Caco-2 (cell line): Measurements from ENCODE around the gene PADI4. TPM values are rescaled to one million over a fixed set of nuclear protein-coding genes. Genes with fewer than 3 reads are reported as not detected.

Experiments
- BruUV-seq: library from RNA; stranded (reverse); fragments of 400-500 nt; replicated peaks from 2 replicates; lab custom pipeline; 2021; lab: Mats Ljungman, UMichigan
- CTCF ChIA-PET: fragments of 300-600 bp; sonication (Branson Sonifier 250); formaldehyde crosslinking; loops from one replicate; lab custom pipeline; 2022; ENCODE audit warnings: antibody characterized with exemption; lab: Charles Lee
- POLR2A ChIA-PET: fragments of 300-600 bp; sonication (Branson Sonifier 250); formaldehyde crosslinking; loops from one replicate; lab custom pipeline; 2022; ENCODE audit warnings: antibody characterized with exemption; lab: Charles Lee
- DNase-seq, 2 experiments: peaks; one replicate each; pipeline versions ENCODE4 v3.0.0 to v3.0.0-alpha.2; 2020 to 2022
- H3K27me3 ChIP-seq: replicated peaks from 2 replicates; pipeline ENCODE4 v1.6.0; 2011; ENCODE audit warnings: low read length; ENCODE audit not compliant: control insufficient read depth, insufficient read depth
- H3K36me3 ChIP-seq: 2 replicates; pipeline ENCODE4 v1.5.1; 2011; ENCODE audit warnings: low read length; ENCODE audit not compliant: control insufficient read depth, insufficient read depth
- H3K4me1 ChIP-seq: fragments of 250-450 bp; sonication (Bioruptor Pico); 2 replicates; pipeline ENCODE4 v1.5.1; 2020; ENCODE audit warnings: mild to moderate bottlenecking
- H3K4me3 ChIP-seq: 2 replicates; pipeline ENCODE4 v1.5.1; 2011; ENCODE audit warnings: low read depth, mild to moderate bottlenecking, control low read depth, low read length
- H3K9me3 ChIP-seq: fragments of 250-450 bp; sonication (Bioruptor Pico); 2 replicates; pipeline ENCODE4 v1.5.1; 2020; ENCODE audit warnings: mild to moderate bottlenecking, moderate library complexity
- H3K27ac Mint-ChIP-seq: one replicate; pipeline ENCODE4 v1.8.0; 2022; ENCODE audit warnings: mixed read lengths; ENCODE audit not compliant: unreplicated experiment
- H3K27me3 Mint-ChIP-seq: one replicate; pipeline ENCODE4 v1.8.0; 2022; ENCODE audit warnings: mixed read lengths; ENCODE audit not compliant: insufficient read depth, unreplicated experiment
- H3K36me3 Mint-ChIP-seq: one replicate; pipeline ENCODE4 v1.8.0; 2022; ENCODE audit warnings: mild to moderate bottlenecking, mixed read lengths; ENCODE audit not compliant: insufficient read depth, unreplicated experiment
- H3K4me1 Mint-ChIP-seq: one replicate; pipeline ENCODE4 v1.8.0; 2022; ENCODE audit warnings: low read depth, mixed read lengths; ENCODE audit not compliant: unreplicated experiment
- H3K4me3 Mint-ChIP-seq: one replicate; pipeline ENCODE4 v1.8.0; 2022; ENCODE audit warnings: mild to moderate bottlenecking, moderate library complexity, mixed read lengths; ENCODE audit not compliant: unreplicated experiment
- H3K9me3 Mint-ChIP-seq: one replicate; pipeline ENCODE4 v1.8.0; 2022; ENCODE audit warnings: mixed read lengths; ENCODE audit not compliant: unreplicated experiment
- intact Hi-C: fragments of 100-400 bp; cut with micrococcal nuclease; formaldehyde crosslinking; loops from one replicate; pipeline ENCODE4 v1.10.0; 2022; ENCODE audit not compliant: unreplicated experiment
- total RNA-seq: library from RNA; stranded (reverse); gene quantifications from 2 replicates; pipeline ENCODE4 v1.2.3, GENCODE V29; 2022
- TF ChIP-seq, protein P1 (sequence below), 2 experiments: fragments of 200-600 bp in 1 of 2; IDR thresholded peaks; 1 replicate in 1 of 2; 2 replicates in 1 of 2; pipeline versions ENCODE4 v1.5.1 to v1.8.0; 2011 to 2022; ENCODE audit warnings: antibody characterized with exemption in 1 of 2, control low read depth in 1 of 2, inconsistent platforms in 1 of 2, low read depth in 1 of 2, low read length in 1 of 2, mild to moderate bottlenecking in 1 of 2, moderate library complexity in 1 of 2; ENCODE audit not compliant: insufficient read depth in 1 of 2, severe bottlenecking in 1 of 2, unreplicated experiment in 1 of 2

Gene PADI4
- total RNA-seq, 1 experiment from 2014 or later = not detected

DNA sequence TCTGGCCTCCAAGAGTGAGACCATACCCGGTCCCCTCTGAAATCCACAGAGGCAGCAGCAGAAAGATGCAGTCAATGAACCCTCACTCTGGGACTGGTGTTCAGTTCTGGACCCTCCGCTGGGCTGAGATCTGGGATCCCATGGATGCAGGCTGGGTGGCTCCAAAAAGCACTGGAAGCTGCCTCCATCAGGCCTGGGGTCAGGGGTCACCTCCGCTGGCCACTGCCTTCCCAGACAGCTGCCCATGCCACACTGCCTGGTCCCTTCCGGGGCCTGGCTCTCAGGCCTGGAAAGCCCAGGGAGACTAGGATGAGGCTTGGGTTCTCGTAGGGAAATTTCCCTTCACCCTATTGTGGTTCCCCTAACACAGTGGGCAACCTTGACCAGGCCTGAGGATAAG lies 21.4 kb upstream of the PADI4 start:
- Mint-ChIP-seq H3K27ac (no peak overlapping the region), H3K27me3 (no peaks in the 10 kb centered on the region), H3K9me3 (no peaks in the 10 kb centered on the region), H3K4me3 (no peak overlapping the region), H3K4me1 (no peaks in the 10 kb centered on the region), H3K36me3 (no peaks in the 10 kb centered on the region)
- TF ChIP-seq, protein P1, sequence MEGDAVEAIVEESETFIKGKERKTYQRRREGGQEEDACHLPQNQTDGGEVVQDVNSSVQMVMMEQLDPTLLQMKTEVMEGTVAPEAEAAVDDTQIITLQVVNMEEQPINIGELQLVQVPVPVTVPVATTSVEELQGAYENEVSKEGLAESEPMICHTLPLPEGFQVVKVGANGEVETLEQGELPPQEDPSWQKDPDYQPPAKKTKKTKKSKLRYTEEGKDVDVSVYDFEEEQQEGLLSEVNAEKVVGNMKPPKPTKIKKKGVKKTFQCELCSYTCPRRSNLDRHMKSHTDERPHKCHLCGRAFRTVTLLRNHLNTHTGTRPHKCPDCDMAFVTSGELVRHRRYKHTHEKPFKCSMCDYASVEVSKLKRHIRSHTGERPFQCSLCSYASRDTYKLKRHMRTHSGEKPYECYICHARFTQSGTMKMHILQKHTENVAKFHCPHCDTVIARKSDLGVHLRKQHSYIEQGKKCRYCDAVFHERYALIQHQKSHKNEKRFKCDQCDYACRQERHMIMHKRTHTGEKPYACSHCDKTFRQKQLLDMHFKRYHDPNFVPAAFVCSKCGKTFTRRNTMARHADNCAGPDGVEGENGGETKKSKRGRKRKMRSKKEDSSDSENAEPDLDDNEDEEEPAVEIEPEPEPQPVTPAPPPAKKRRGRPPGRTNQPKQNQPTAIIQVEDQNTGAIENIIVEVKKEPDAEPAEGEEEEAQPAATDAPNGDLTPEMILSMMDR (IDR thresholded peaks at IDR 0.05; ENCODE audit: insufficient read depth in 1 of 2, low read depth in 1 of 2, low read length in 1 of 2, severe bottlenecking in 1 of 2, unreplicated experiment in 1 of 2) = no peak
- DNase-seq = no peak
- CTCF ChIA-PET = no interaction called here
- intact Hi-C loops = no loop called here
- Histone ChIP-seq H3K27me3 (no peaks in the 10 kb centered on the region; the same call in 1 of the 2 replicates), H3K4me3 (no peak overlapping the region), H3K4me1 (no peaks in the 10 kb centered on the region), H3K9me3 (no peaks in the 10 kb centered on the region), H3K36me3 (no peaks in the 10 kb centered on the region)
- BruUV-seq = no TSS peak
- POLR2A ChIA-PET = no interaction called here

DNA sequence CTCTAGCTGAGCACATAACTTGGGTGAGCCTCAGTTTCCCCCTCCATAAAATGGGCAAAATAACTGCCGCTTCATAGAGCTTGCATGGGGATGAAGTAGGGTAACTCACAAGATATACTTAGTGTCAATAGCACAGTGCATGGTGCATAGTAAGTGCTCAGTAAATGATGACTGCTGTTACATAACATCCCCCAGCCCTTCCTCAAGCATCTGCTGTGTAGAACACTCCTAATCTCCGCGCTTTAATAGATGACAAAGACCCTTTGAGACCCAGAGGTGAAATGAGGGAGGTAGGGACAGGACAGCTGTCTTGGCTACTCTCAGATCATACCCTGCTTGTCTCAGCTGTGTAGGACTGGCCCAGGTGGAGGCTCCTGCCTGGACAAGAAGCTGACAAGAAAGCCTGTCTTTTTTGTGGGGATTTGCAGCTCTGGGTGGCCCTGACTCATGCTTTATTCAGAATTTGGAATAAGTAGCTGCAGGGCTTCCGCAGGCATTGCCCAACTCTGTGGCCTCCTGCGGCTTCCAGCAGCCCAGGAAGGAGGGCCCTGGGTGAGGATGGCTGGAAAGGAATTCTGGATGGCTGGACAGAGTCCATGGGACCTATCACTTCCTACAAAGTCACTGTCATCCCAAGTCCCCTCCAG lies 20.7 kb upstream of the PADI4 start:
- Histone ChIP-seq H3K9me3 (no peaks in the 10 kb centered on the region), H3K27me3 (no peaks in the 10 kb centered on the region; the same call in 1 of the 2 replicates), H3K4me1 (no peaks in the 10 kb centered on the region), H3K4me3 (no peak overlapping the region), H3K36me3 (no peaks in the 10 kb centered on the region)
- DNase-seq = no peak
- H3K27ac Mint-ChIP-seq = no peak overlapping the region
- no TSS peak for BruUV-seq
- H3K4me3 Mint-ChIP-seq = no peak overlapping the region
- POLR2A ChIA-PET = no interaction called here
- no peaks in the 10 kb centered on the region for H3K36me3 Mint-ChIP-seq
- intact Hi-C loops = no loop called here
- no peaks in the 10 kb centered on the region for H3K4me1 Mint-ChIP-seq
- no peaks in the 10 kb centered on the region for H3K9me3 Mint-ChIP-seq
- H3K27me3 Mint-ChIP-seq = no peaks in the 10 kb centered on the region
- CTCF ChIA-PET = no interaction called here
- TF ChIP-seq, protein P1 (IDR thresholded peaks at IDR 0.05; ENCODE audit: insufficient read depth in 1 of 2, low read depth in 1 of 2, low read length in 1 of 2, severe bottlenecking in 1 of 2, unreplicated experiment in 1 of 2) = no peak

DNA sequence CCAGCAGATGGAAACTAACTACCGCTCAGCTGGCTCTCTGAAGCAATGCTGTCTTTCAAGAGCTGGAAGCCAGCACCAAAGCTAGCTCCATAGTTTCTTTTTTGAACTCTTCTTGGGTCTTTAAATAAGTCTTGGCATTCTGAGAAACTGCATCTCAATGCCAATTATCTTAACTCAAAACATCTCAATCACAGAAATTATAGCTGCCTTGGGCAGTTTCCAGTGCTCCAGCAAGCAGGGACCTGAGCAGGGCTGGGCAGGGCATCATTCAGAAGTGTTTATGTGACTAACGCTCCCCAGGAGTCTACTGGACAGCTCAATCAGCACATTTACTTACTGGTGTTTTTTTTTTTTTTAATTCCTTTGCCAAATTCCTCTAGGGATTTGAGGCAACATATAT lies 18.3 kb upstream of the PADI4 start:
- H3K27me3 ChIP-seq = no peaks in the 10 kb centered on the region
- no peaks in the 10 kb centered on the region for H3K36me3 ChIP-seq
- Mint-ChIP-seq H3K4me3 (no peak overlapping the region), H3K4me1 (no peaks in the 10 kb centered on the region), H3K27ac (no peak overlapping the region), H3K36me3 (no peaks in the 10 kb centered on the region), H3K27me3 (peaks cover 5% of the 10 kb centered on the region), H3K9me3 (no peaks in the 10 kb centered on the region)
- no peak for DNase-seq
- BruUV-seq = no TSS peak
- H3K4me3 ChIP-seq = no peak overlapping the region
- intact Hi-C loops = no loop called here
- CTCF ChIA-PET = no interaction called here
- H3K9me3 ChIP-seq = no peaks in the 10 kb centered on the region
- H3K4me1 ChIP-seq = no peaks in the 10 kb centered on the region
- TF ChIP-seq, protein P1 (IDR thresholded peaks at IDR 0.05; ENCODE audit: insufficient read depth in 1 of 2, low read depth in 1 of 2, low read length in 1 of 2, severe bottlenecking in 1 of 2, unreplicated experiment in 1 of 2) = no peak
- POLR2A ChIA-PET = no interaction called here
